GM21619 (cell line): ENCODE measurements around the gene PGGHG.
"Not testable (repeated sequence)": the region's sequence is repeated elsewhere in the genome, so short reads cannot be mapped to it uniquely, and the experiment has no call there.

Experiments
- ATAC-seq: cut with Tn5 transposase; IDR thresholded peaks from one replicate; pipeline ENCODE4 v1.9.1; 2021; ENCODE audit not compliant: unreplicated experiment

PGGHG gene

GRCh38 chr11:297586-298405 lies 8.9 kb downstream of the PGGHG start:
- no peak for ATAC-seq

DNA sequence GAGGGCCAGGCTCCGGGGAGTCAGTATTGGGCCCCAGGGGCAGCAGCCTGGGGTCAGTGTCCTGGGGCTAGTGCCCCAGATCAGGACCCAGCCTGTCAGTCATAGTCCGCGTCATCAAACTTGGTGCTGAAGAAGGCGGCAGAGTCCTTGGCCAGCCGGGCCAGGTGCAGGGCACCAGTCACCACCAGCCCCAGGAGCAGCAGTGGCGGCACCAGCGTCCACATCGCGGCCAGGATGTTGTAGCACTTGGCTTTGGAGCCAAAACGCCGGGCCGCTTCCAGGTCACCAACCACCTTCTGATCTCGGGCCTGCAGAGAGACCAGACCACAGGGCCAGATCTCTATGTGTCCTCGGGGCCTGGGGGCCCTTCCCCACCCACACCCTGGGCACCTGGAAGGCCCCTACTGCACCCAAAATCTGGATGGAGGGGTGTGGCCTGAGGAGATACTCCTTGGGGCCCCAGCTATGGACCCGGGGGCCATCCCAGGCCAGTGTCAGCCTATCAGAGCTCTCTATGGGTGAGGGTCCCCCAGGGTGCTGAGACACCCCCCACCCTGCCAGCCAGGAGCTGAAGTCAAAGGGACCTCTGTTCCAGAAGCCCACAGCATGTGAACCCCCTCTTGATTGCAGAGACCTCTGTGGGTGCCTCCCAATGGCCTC lies 9.6 kb downstream of the PGGHG start:
- ATAC-seq, result no peak

DNA sequence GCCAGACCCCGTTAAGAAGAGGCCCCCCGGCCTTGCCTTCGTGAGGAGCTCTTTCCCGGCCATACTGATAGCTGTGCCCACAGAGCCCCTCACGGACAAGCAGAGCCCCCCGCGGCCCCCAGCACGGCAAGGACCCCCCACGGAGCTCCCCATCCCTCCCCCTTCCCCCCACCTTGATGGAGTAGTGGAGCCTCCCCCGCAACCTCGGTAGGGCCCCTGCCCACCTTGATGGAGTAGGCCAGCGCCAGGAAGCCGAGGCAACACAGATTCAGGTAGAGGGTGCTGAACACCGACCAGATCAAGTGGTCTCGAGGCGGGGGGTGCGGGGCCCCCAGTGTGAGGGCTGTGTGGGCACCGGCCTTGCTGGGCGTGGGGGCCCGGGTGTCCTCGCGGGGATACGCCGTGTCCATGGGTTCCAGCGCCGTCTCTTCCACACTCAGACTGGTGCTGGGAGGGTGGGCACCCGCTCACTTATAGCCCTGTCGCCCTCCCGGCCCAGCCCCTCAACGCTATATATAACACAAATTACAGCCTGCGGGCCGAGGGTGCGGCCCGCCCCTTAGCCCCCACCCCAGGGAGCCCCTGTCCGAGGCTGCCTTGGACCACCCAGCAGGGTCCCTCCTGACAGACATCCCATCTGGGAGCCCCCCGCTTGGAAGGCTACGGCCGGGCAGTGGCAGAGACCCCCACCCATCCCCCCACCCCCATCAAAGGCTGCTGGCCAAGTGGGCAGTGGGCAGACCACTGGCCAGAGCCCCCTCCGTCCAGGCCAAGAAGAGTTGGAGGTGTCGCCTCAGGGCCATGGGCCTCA lies 10.4 kb downstream of the PGGHG start, which contains the start of gene IFITM5:
TSS of gene IFITM5 (minus strand) at position 446 of the 811 bp plus-strand sequence. CDS start at position 410, 36 bp downstream.
- no peak for ATAC-seq

- ATAC-seq, result no peak
Measured at GRCh38 chr11:299951-300735, 11.2 kb downstream of the PGGHG start.

DNA sequence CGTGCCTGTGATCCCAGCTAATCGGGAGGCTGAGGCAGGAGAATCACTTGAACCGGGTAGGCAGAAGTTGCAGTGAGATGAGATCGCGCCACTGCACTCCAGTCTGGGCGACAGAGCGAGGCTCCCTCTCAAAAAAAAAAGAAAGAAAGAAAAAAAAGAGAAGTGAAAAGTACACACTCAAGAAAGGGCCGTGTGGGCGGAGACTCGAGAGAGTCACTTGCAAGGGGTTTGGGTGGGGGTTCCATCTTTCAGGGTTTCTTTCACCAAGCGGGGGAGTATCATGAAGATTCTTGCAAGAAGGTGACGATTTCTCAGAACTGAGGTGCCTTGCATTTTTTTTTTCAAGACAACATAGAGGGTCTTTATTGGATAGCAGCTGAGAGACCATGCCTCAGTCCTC lies 14.4 kb downstream of the PGGHG start:
- no peak for ATAC-seq

- ATAC-seq, result no peak
Measured at GRCh38 chr11:304061-304506, 15.2 kb downstream of the PGGHG start.

DNA sequence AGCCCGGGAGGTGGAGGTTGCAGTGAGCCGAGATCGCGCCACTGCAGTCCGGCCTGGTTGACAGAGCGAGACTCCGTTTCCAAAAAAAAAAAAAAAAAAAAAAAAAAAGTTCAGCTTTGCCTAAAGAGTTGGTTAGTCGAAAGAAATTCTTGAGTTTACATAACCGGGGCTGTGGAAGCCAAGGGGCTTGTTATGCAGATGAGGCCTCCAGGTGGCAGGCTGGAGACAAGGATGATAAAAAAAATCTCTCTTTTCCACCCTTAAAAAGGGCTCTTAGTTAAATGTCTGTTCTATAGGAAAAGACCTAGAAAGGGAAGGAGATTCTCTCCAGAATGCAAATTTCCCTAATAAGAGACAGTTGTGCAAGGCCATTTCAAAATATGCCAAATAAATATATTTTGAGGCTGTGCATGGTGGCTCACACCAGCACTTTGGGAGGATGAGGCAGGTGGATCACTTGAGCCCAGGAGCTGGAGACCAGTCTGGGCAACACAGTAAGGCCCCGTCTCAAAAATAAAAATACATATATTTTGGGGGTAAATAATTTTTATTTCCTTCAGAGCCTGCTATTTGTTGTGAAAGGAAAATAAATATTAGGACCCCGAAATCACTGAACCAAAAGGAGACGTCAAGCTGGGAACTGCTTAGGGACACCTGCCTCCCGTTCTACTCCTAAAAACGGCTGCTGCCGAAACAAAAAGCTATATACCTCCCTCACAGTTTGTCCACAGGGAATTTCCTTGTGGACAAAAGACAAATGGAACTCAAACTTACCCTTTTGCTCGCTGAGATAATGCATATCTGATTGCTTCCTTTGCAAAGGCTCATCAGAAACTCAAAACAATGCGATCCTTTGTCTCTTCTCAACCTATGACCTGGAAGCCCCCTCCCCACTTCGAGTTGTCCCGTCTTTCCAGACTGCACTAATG lies 16.3 kb downstream of the PGGHG start:
- ATAC-seq, result no peak

GRCh38 chr11:305844-306211 lies 16.9 kb downstream of the PGGHG start:
- no peak for ATAC-seq

- ATAC-seq, result no peak
Measured at GRCh38 chr11:306645-307371, 17.9 kb downstream of the PGGHG start.

DNA sequence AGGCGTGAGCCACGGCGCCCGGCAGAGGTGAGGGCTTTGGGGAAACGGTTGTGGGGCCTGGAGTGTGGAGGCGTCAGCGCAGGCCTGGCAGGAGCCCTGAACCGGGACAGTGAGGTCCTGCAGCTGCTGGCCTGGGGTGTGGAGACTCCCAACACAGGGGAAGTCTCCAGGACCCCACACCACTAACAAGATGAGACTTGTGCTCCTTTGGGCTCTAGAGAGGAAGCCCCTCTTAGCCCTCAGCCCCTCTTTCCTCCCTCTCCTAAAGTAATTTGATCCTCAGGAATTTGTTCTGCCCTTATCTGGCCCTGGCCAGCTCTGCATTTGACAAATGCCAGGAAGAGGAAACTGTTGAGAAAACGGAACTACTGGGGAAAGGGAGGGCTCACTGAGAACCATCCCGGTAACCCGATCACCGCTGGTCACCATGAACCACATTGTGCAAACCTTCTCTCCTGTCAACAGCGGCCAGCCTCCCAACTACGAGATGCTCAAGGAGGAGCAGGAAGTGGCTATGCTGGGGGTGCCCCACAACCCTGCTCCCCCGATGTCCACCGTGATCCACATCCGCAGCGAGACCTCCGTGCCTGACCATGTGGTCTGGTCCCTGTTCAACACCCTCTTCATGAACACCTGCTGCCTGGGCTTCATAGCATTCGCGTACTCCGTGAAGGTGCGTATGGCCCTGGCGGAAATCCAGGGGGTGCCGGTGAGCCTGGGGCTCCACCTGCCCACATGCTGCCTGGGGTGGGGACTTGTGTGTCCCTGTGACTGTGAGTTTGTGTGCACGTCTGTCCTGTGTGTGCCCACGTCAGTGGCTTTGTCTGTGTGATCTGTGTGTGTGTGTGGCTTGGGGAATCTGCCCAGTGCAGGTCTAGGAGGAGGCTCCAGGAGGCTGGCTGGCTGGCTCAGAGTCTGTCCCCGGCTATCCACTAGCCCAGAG lies 19.1 kb downstream of the PGGHG start, which contains the start of gene IFITM2:
TSS of gene IFITM2 (plus strand) at position 51 of the 943 bp plus-strand sequence. CDS start at position 428, 377 bp downstream.
- ATAC-seq, result not testable (repeated sequence)

- ATAC-seq, result not testable (repeated sequence)
Measured at GRCh38 chr11:308740-309665, 20.1 kb downstream of the PGGHG start.

- not testable (repeated sequence) for ATAC-seq
Measured at GRCh38 chr11:309979-310572, 21.1 kb downstream of the PGGHG start.

GRCh38 chr11:311013-311748 lies 22.3 kb downstream of the PGGHG start:
- ATAC-seq, result not testable (repeated sequence)

GRCh38 chr11:312092-312816 lies 23.3 kb downstream of the PGGHG start:
- ATAC-seq, result no peak

GRCh38 chr11:313304-313786 lies 24.4 kb downstream of the PGGHG start:
- no peak for ATAC-seq
